Caco-2 (cell line): ENCODE results near the gene NRIP1. TPM values are rescaled to one million over a fixed set of nuclear protein-coding genes. Genes with fewer than 3 reads are reported as not detected.

ENCODE experiments used
- BruUV-seq: library from RNA; stranded (reverse); fragments of 400-500 nt; replicated peaks from 2 replicates; lab custom pipeline; 2021; lab: Mats Ljungman, UMichigan
- CTCF ChIA-PET: fragments of 300-600 bp; sonication (Branson Sonifier 250); formaldehyde crosslinking; loops from one replicate; lab custom pipeline; 2022; ENCODE audit warnings: antibody characterized with exemption; lab: Charles Lee
- POLR2A ChIA-PET: fragments of 300-600 bp; sonication (Branson Sonifier 250); formaldehyde crosslinking; loops from one replicate; lab custom pipeline; 2022; ENCODE audit warnings: antibody characterized with exemption; lab: Charles Lee
- DNase-seq, 2 experiments: peaks; one replicate each; pipeline versions ENCODE4 v3.0.0 to v3.0.0-alpha.2; 2020 to 2022
- H3K27me3 ChIP-seq: replicated peaks from 2 replicates; pipeline ENCODE4 v1.6.0; 2011; ENCODE audit warnings: low read length; ENCODE audit not compliant: control insufficient read depth, insufficient read depth
- H3K36me3 ChIP-seq: 2 replicates; pipeline ENCODE4 v1.5.1; 2011; ENCODE audit warnings: low read length; ENCODE audit not compliant: control insufficient read depth, insufficient read depth
- H3K4me1 ChIP-seq: fragments of 250-450 bp; sonication (Bioruptor Pico); 2 replicates; pipeline ENCODE4 v1.5.1; 2020; ENCODE audit warnings: mild to moderate bottlenecking
- H3K4me3 ChIP-seq: 2 replicates; pipeline ENCODE4 v1.5.1; 2011; ENCODE audit warnings: low read depth, mild to moderate bottlenecking, control low read depth, low read length
- H3K9me3 ChIP-seq: fragments of 250-450 bp; sonication (Bioruptor Pico); 2 replicates; pipeline ENCODE4 v1.5.1; 2020; ENCODE audit warnings: mild to moderate bottlenecking, moderate library complexity
- H3K27ac Mint-ChIP-seq: one replicate; pipeline ENCODE4 v1.8.0; 2022; ENCODE audit warnings: mixed read lengths; ENCODE audit not compliant: unreplicated experiment
- H3K27me3 Mint-ChIP-seq: one replicate; pipeline ENCODE4 v1.8.0; 2022; ENCODE audit warnings: mixed read lengths; ENCODE audit not compliant: insufficient read depth, unreplicated experiment
- H3K36me3 Mint-ChIP-seq: one replicate; pipeline ENCODE4 v1.8.0; 2022; ENCODE audit warnings: mild to moderate bottlenecking, mixed read lengths; ENCODE audit not compliant: insufficient read depth, unreplicated experiment
- H3K4me1 Mint-ChIP-seq: one replicate; pipeline ENCODE4 v1.8.0; 2022; ENCODE audit warnings: low read depth, mixed read lengths; ENCODE audit not compliant: unreplicated experiment
- H3K4me3 Mint-ChIP-seq: one replicate; pipeline ENCODE4 v1.8.0; 2022; ENCODE audit warnings: mild to moderate bottlenecking, moderate library complexity, mixed read lengths; ENCODE audit not compliant: unreplicated experiment
- H3K9me3 Mint-ChIP-seq: one replicate; pipeline ENCODE4 v1.8.0; 2022; ENCODE audit warnings: mixed read lengths; ENCODE audit not compliant: unreplicated experiment
- intact Hi-C: fragments of 100-400 bp; cut with micrococcal nuclease; formaldehyde crosslinking; loops from one replicate; pipeline ENCODE4 v1.10.0; 2022; ENCODE audit not compliant: unreplicated experiment
- total RNA-seq: library from RNA; stranded (reverse); gene quantifications from 2 replicates; pipeline ENCODE4 v1.2.3, GENCODE V29; 2022
- TF ChIP-seq, protein P1 (sequence below), 2 experiments: fragments of 200-600 bp in 1 of 2; IDR thresholded peaks; 1 replicate in 1 of 2; 2 replicates in 1 of 2; pipeline versions ENCODE4 v1.5.1 to v1.8.0; 2011 to 2022; ENCODE audit warnings: antibody characterized with exemption in 1 of 2, control low read depth in 1 of 2, inconsistent platforms in 1 of 2, low read depth in 1 of 2, low read length in 1 of 2, mild to moderate bottlenecking in 1 of 2, moderate library complexity in 1 of 2; ENCODE audit not compliant: insufficient read depth in 1 of 2, severe bottlenecking in 1 of 2, unreplicated experiment in 1 of 2

NRIP1 gene
- total RNA-seq, 1 experiment from 2014 or later = 28.6 TPM

DNA sequence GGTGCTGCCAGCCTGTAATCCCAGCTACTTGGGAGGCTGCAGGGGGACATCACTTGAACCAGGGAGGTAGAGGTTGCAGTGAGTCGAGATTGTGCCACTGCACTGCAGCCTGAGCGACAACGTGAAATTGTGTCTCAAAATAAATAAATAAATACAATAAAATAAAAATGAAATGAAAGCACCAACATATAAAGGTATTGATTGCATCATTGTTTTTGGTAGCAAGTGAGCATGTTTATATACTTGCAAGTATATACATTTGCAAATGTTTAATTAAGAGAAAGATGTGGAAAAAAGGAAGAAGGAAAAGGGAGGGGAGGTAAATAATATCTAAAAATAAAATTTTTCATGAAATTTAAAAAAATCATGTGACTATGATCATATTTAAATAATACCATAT, 32.8 kb upstream of the NRIP1 start:
- H3K27ac Mint-ChIP-seq = no peak overlapping the region
- no peaks in the 10 kb centered on the region for H3K9me3 ChIP-seq
- intact Hi-C loops = no loop called here
- no peak for DNase-seq
- POLR2A ChIA-PET = interaction anchor here (0.7 kb wide), 1 partner anchor 43 kb away, joined by 4 read pairs; no protein-coding TSS in a partner anchor
- H3K27me3 Mint-ChIP-seq = no peaks in the 10 kb centered on the region
- H3K4me3 Mint-ChIP-seq = no peak overlapping the region
- no peaks in the 10 kb centered on the region for H3K27me3 ChIP-seq
- CTCF ChIA-PET = no interaction called here
- H3K9me3 Mint-ChIP-seq = no peaks in the 10 kb centered on the region
- no peaks in the 10 kb centered on the region for H3K4me1 ChIP-seq
- BruUV-seq = no TSS peak
- H3K4me3 ChIP-seq = no peak overlapping the region
- H3K36me3 Mint-ChIP-seq = no peaks in the 10 kb centered on the region
- TF ChIP-seq, protein P1, sequence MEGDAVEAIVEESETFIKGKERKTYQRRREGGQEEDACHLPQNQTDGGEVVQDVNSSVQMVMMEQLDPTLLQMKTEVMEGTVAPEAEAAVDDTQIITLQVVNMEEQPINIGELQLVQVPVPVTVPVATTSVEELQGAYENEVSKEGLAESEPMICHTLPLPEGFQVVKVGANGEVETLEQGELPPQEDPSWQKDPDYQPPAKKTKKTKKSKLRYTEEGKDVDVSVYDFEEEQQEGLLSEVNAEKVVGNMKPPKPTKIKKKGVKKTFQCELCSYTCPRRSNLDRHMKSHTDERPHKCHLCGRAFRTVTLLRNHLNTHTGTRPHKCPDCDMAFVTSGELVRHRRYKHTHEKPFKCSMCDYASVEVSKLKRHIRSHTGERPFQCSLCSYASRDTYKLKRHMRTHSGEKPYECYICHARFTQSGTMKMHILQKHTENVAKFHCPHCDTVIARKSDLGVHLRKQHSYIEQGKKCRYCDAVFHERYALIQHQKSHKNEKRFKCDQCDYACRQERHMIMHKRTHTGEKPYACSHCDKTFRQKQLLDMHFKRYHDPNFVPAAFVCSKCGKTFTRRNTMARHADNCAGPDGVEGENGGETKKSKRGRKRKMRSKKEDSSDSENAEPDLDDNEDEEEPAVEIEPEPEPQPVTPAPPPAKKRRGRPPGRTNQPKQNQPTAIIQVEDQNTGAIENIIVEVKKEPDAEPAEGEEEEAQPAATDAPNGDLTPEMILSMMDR (IDR thresholded peaks at IDR 0.05; ENCODE audit: insufficient read depth in 1 of 2, low read depth in 1 of 2, low read length in 1 of 2, severe bottlenecking in 1 of 2, unreplicated experiment in 1 of 2) = no peak
- H3K4me1 Mint-ChIP-seq = no peaks in the 10 kb centered on the region
- no peaks in the 10 kb centered on the region for H3K36me3 ChIP-seq

DNA sequence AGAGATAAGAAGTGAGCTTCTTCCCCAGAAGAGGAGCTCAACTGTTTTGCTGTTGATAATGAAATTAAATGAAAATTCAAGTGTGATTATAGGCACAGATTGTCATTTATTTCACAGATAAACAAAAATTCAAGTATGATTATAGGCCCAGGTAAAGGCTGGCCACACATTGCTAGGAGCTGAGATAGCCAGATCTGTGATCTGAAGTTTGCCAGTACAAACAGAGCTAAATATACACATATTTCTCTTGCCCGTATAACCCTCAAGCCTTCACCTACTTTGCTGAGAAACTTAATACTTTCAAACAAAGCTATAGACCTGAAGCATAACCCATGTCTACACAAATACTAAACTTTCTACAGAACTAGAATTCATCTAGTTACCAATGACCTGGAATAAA, 31.3 kb upstream of the NRIP1 start:
- no peaks in the 10 kb centered on the region for H3K36me3 ChIP-seq
- BruUV-seq = no TSS peak
- H3K4me3 ChIP-seq = no peak overlapping the region
- no peaks in the 10 kb centered on the region for H3K27me3 ChIP-seq
- no peaks in the 10 kb centered on the region for H3K9me3 ChIP-seq
- no peak for DNase-seq
- CTCF ChIA-PET = no interaction called here
- intact Hi-C loops = no loop called here
- Mint-ChIP-seq H3K4me3 (no peak overlapping the region), H3K27ac (no peak overlapping the region), H3K4me1 (no peaks in the 10 kb centered on the region), H3K9me3 (no peaks in the 10 kb centered on the region), H3K27me3 (no peaks in the 10 kb centered on the region), H3K36me3 (no peaks in the 10 kb centered on the region)
- no peaks in the 10 kb centered on the region for H3K4me1 ChIP-seq
- POLR2A ChIA-PET = no interaction called here
- TF ChIP-seq, protein P1 (IDR thresholded peaks at IDR 0.05; ENCODE audit: insufficient read depth in 1 of 2, low read depth in 1 of 2, low read length in 1 of 2, severe bottlenecking in 1 of 2, unreplicated experiment in 1 of 2) = no peak

DNA sequence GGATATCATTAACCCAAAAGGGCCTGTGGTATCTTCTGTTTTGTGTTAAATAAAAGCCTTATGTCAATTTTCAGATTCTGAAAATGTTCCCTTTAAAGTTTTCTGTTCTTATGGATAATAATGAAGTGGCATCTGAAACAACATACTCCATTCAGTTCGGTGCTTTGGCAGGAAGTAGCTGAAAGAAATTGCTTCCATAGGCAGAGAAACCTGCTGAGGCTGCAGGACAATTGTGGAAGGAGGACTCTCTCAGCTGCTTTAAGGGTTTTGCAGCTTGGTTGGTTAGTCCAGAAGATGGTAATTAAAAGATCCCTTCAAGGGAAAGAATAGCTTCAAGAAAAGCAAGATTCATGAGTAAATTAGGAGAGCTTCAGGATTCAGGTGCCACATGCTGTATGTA, 30.5 kb upstream of the NRIP1 start:
- Mint-ChIP-seq H3K27ac (no peak overlapping the region), H3K36me3 (no peaks in the 10 kb centered on the region), H3K9me3 (no peaks in the 10 kb centered on the region), H3K4me1 (no peaks in the 10 kb centered on the region), H3K27me3 (no peaks in the 10 kb centered on the region), H3K4me3 (no peak overlapping the region)
- no peaks in the 10 kb centered on the region for H3K9me3 ChIP-seq
- intact Hi-C loops = no loop called here
- ChIA-PET POLR2A (no interaction called here), CTCF (no interaction called here)
- BruUV-seq = no TSS peak
- TF ChIP-seq, protein P1 (IDR thresholded peaks at IDR 0.05; ENCODE audit: insufficient read depth in 1 of 2, low read depth in 1 of 2, low read length in 1 of 2, severe bottlenecking in 1 of 2, unreplicated experiment in 1 of 2) = no peak
- DNase-seq = no peak
- H3K27me3 ChIP-seq = no peaks in the 10 kb centered on the region
- no peaks in the 10 kb centered on the region for H3K36me3 ChIP-seq
- H3K4me3 ChIP-seq = no peak overlapping the region
- H3K4me1 ChIP-seq = no peaks in the 10 kb centered on the region
